Gastrocnemius medialis (tissue), 4 donors: ENCODE results near the gene OR52E2. TPM values are rescaled to one million over a fixed set of nuclear protein-coding genes. Genes with fewer than 3 reads are reported as not detected.

Experiments used
- ATAC-seq, 2 donors: fragments of 150-250 bp; one replicate each; pipeline ENCODE4 v1.9.1; 2016
- DNase-seq, 2 donors: peaks; one replicate each; pipeline ENCODE4 v3.0.0-alpha.2; 2019
- H3K27ac ChIP-seq, 4 donors: fragments of 200-600 bp; sonication (generic); 1 replicate in 1 of 4; 2 replicates in 3 of 4; pipeline ENCODE4 v1.5.1; 2016 to 2018; ENCODE audit warnings: mild to moderate bottlenecking in 2 of 4, moderate library complexity in 1 of 4
- H3K27me3 ChIP-seq, 3 donors: fragments of 200-600 bp; sonication (generic) in 2 of 3; 1 replicate in 1 of 3; 2 replicates in 2 of 3; pipeline versions ENCODE4 v1.5.1 to v1.6.0; 2016 to 2019; ENCODE audit warnings: mild to moderate bottlenecking in 1 of 3, moderate library complexity in 1 of 3
- H3K36me3 ChIP-seq, 2 donors: fragments of 200-600 bp; sonication (generic) in 1 of 2; one replicate each; pipeline ENCODE4 v1.5.1; 2017 to 2018
- H3K4me1 ChIP-seq, 2 donors: fragments of 200-600 bp; sonication (generic) in 1 of 2; one replicate each; pipeline ENCODE4 v1.5.1; 2016 to 2017; ENCODE audit warnings: mild to moderate bottlenecking in 2 of 2
- H3K4me3 ChIP-seq, 4 donors: fragments of 200-600 bp; sonication (generic) in 3 of 4; 1 replicate in 1 of 4; 2 replicates in 3 of 4; pipeline ENCODE4 v1.5.1; 2016 to 2019; ENCODE audit warnings: mild to moderate bottlenecking in 2 of 4
- H3K9me3 ChIP-seq, 3 donors: fragments of 200-600 bp; sonication (generic) in 2 of 3; 1 replicate in 1 of 3; 2 replicates in 2 of 3; pipeline ENCODE4 v1.5.1; 2016 to 2019
- CTCF ChIP-seq, 5 experiments: fragments of 450-650 bp in 3 of 5; fragments of 200-600 bp in 2 of 5; sonication (generic) in 2 of 5; IDR thresholded peaks in 4 of 5; conservative IDR thresholded peaks in 1 of 5; 1 replicate in 4 of 5; 2 replicates in 1 of 5; pipeline ENCODE4 v1.5.1; 2016 to 2019; ENCODE audit warnings: antibody characterized with exemption in 5 of 5, mild to moderate bottlenecking in 3 of 5, moderate library complexity in 3 of 5
- POLR2A ChIP-seq, 2 donors: fragments of 450-650 bp; IDR thresholded peaks; one replicate each; pipeline ENCODE4 v1.6.1; 2017; ENCODE audit warnings: antibody characterized with exemption in 2 of 2, mild to moderate bottlenecking in 2 of 2, moderate library complexity in 2 of 2
- in situ Hi-C, 4 donors: fragments of 200-750 bp; cut with MboI; loops; one replicate each; pipeline versions ENCODE4 v1.15.0 to v1.8.0; 2017; ENCODE audit warnings: low sequenced_read_pairs in 4 of 4
- intact Hi-C: fragments of 100-400 bp; cut with DNase I; formaldehyde crosslinking; loops from one replicate; pipeline ENCODE4 v1.15.1; 2023; ENCODE audit warnings: low total_unique reads
- total RNA-seq, 4 donors: library from RNA; depleted of rRNA; stranded (reverse); fragments of >200 nt; gene quantifications; one replicate each; pipeline versions ENCODE4 v1.1.0 to v1.2.3, GENCODE V29; 2016

The OR52E2 gene
- total RNA-seq = not detected

GRCh38 chr11:5059391-5059790 is at the start of gene OR52E2:
Gene OR52E2 (minus strand): TSS chr11:5059627. CDS start chr11:5059627, 0 bp downstream.
- Histone ChIP-seq H3K27ac (no peak within 1 kb of the TSS), H3K36me3 (no peaks in the 10 kb centered on the region), H3K27me3 (no peaks in the 10 kb centered on the region), H3K9me3 (no peaks in the 10 kb centered on the region), H3K4me1 (no peaks in the 10 kb centered on the region), H3K4me3 (no peak within 1 kb of the TSS)
- in situ Hi-C loops = no loop called here
- no peak for TF ChIP-seq POLR2A (IDR thresholded peaks at IDR 0.05)
- TF ChIP-seq CTCF (IDR thresholded peaks at IDR 0.05 in 4 of 5, conservative IDR thresholded peaks at IDR 0.05 in 1 of 5) = no peak
- ATAC-seq (no peak), DNase-seq (no peak)
- intact Hi-C loops = no loop called here

- Histone ChIP-seq H3K36me3 (no peaks in the 10 kb centered on the region), H3K4me1 (no peaks in the 10 kb centered on the region), H3K27me3 (no peaks in the 10 kb centered on the region), H3K4me3 (no peak overlapping the region), H3K9me3 (no peaks in the 10 kb centered on the region), H3K27ac (no peak overlapping the region)
- intact Hi-C loops = no loop called here
- no peak for DNase-seq
- in situ Hi-C loops = loop anchor here in 1 of 4 donors (25.0 kb wide), 1 partner anchor 705 kb away; the partner anchor contains the start of gene OR52N2
- no peak for ATAC-seq
- no peak for TF ChIP-seq CTCF (IDR thresholded peaks at IDR 0.05 in 4 of 5, conservative IDR thresholded peaks at IDR 0.05 in 1 of 5)
- TF ChIP-seq POLR2A (IDR thresholded peaks at IDR 0.05) = no peak
Measured at GRCh38 chr11:5107285-5107684, 47.9 kb upstream of the OR52E2 start.

- DNase-seq (no peak), ATAC-seq (no peak)
- intact Hi-C loops (no loop called here), in situ Hi-C loops (loop anchor here in 1 of 4 donors (25.0 kb wide), 1 partner anchor 709 kb away; the partner anchor contains the start of gene OR52N2)
- Histone ChIP-seq H3K4me1 (no peaks in the 10 kb centered on the region), H3K27me3 (no peaks in the 10 kb centered on the region), H3K9me3 (no peaks in the 10 kb centered on the region), H3K36me3 (no peaks in the 10 kb centered on the region), H3K27ac (no peak overlapping the region), H3K4me3 (no peak overlapping the region)
- no peak for TF ChIP-seq CTCF (IDR thresholded peaks at IDR 0.05 in 4 of 5, conservative IDR thresholded peaks at IDR 0.05 in 1 of 5)
- TF ChIP-seq POLR2A (IDR thresholded peaks at IDR 0.05) = no peak
Measured at GRCh38 chr11:5103066-5103465, 43.6 kb upstream of the OR52E2 start.

GRCh38 chr11:5102246-5102645 is 42.8 kb upstream of the OR52E2 start:
- Histone ChIP-seq H3K27me3 (no peaks in the 10 kb centered on the region), H3K36me3 (no peaks in the 10 kb centered on the region), H3K4me1 (no peaks in the 10 kb centered on the region), H3K4me3 (no peak overlapping the region), H3K9me3 (no peaks in the 10 kb centered on the region), H3K27ac (no peak overlapping the region)
- ATAC-seq (no peak), DNase-seq (no peak)
- TF ChIP-seq POLR2A (IDR thresholded peaks at IDR 0.05) (no peak), CTCF (IDR thresholded peaks at IDR 0.05 in 4 of 5, conservative IDR thresholded peaks at IDR 0.05 in 1 of 5) (no peak)
- intact Hi-C loops (no loop called here), in situ Hi-C loops (loop anchor here in 1 of 4 donors (25.0 kb wide), 1 partner anchor 710 kb away; the partner anchor contains the start of gene OR52N2)

GRCh38 chr11:5096011-5096410 is 36.6 kb upstream of the OR52E2 start:
- H3K4me3 ChIP-seq = no peak overlapping the region
- in situ Hi-C loops = no loop called here
- no peaks in the 10 kb centered on the region for H3K27me3 ChIP-seq
- no peaks in the 10 kb centered on the region for H3K9me3 ChIP-seq
- DNase-seq = no peak
- TF ChIP-seq POLR2A (IDR thresholded peaks at IDR 0.05) (no peak), CTCF (IDR thresholded peaks at IDR 0.05 in 4 of 5, conservative IDR thresholded peaks at IDR 0.05 in 1 of 5) (no peak)
- no peak for ATAC-seq
- H3K4me1 ChIP-seq = no peaks in the 10 kb centered on the region
- H3K27ac ChIP-seq = no peak overlapping the region
- no peaks in the 10 kb centered on the region for H3K36me3 ChIP-seq
- intact Hi-C loops = no loop called here
